Astrocyte (in vitro differentiated cells and primary cell): ENCODE results near the gene YIF1A. TPM values are rescaled to one million over a fixed set of nuclear protein-coding genes. Genes with fewer than 3 reads are reported as not detected.

Source experiments
- DNase-seq: peaks from one replicate; pipeline ENCODE4 v3.0.0-alpha.2; 2010; ENCODE audit warnings: low read depth
- FAIRE-seq: peaks from 2 replicates; lab custom pipeline; 2011; peaks lifted over from hg19 to GRCh38; lab: Jason Lieb, UNC
- H2AFZ ChIP-seq: 2 replicates; pipeline ENCODE4 v1.6.0; 2012; ENCODE audit warnings: low read depth, low read length, inconsistent platforms
- H3K27ac ChIP-seq: 2 replicates; pipeline ENCODE4 v1.5.1; 2011; ENCODE audit warnings: low read depth, low read length, inconsistent platforms
- H3K27me3 ChIP-seq: 2 replicates; pipeline ENCODE4 v1.6.0; 2011; ENCODE audit warnings: low read length, inconsistent platforms; ENCODE audit not compliant: insufficient read depth
- H3K36me3 ChIP-seq: 2 replicates; pipeline ENCODE4 v1.5.1; 2011; ENCODE audit warnings: low read length, inconsistent platforms; ENCODE audit not compliant: insufficient read depth
- H3K4me1 ChIP-seq: 2 replicates; pipeline ENCODE4 v1.5.1; 2011; ENCODE audit warnings: low read length, inconsistent platforms; ENCODE audit not compliant: insufficient read depth
- H3K4me2 ChIP-seq: 2 replicates; pipeline ENCODE4 v1.6.0; 2012; ENCODE audit warnings: low read length, inconsistent platforms
- H3K4me3 ChIP-seq: 2 replicates; pipeline ENCODE4 v1.5.1; 2011; ENCODE audit warnings: low read depth, mild to moderate bottlenecking, low read length, inconsistent platforms; ENCODE audit not compliant: insufficient read depth
- H3K79me2 ChIP-seq: 2 replicates; pipeline ENCODE4 v1.6.0; 2012; ENCODE audit warnings: mild to moderate bottlenecking, low read length, inconsistent platforms; ENCODE audit not compliant: insufficient read depth
- H3K9ac ChIP-seq: 2 replicates; pipeline ENCODE4 v1.6.0; 2012; ENCODE audit warnings: mild to moderate bottlenecking, low read length, inconsistent platforms
- H3K9me3 ChIP-seq: 2 replicates; pipeline ENCODE4 v1.5.1; 2012; ENCODE audit warnings: low read depth, mild to moderate bottlenecking, low read length, inconsistent platforms; ENCODE audit not compliant: insufficient read depth
- H4K20me1 ChIP-seq: 2 replicates; pipeline ENCODE4 v1.6.0; 2012; ENCODE audit warnings: low read length, inconsistent platforms; ENCODE audit not compliant: insufficient read depth
- H3K27ac Mint-ChIP-seq: one replicate; pipeline ENCODE4 v1.8.0; 2021; ENCODE audit warnings: mild to moderate bottlenecking, mixed read lengths; ENCODE audit not compliant: unreplicated experiment
- H3K27me3 Mint-ChIP-seq: one replicate; pipeline ENCODE4 v1.8.0; 2021; ENCODE audit warnings: low read depth, mixed read lengths; ENCODE audit not compliant: unreplicated experiment
- H3K36me3 Mint-ChIP-seq: one replicate; pipeline ENCODE4 v1.8.0; 2021; ENCODE audit warnings: low read depth, mixed read lengths; ENCODE audit not compliant: unreplicated experiment
- H3K4me1 Mint-ChIP-seq: one replicate; pipeline ENCODE4 v1.8.0; 2021; ENCODE audit warnings: low read depth, mixed read lengths; ENCODE audit not compliant: unreplicated experiment
- H3K4me3 Mint-ChIP-seq: one replicate; pipeline ENCODE4 v1.8.0; 2021; ENCODE audit warnings: mild to moderate bottlenecking, moderate library complexity, mixed read lengths; ENCODE audit not compliant: unreplicated experiment
- H3K9me3 Mint-ChIP-seq: one replicate; pipeline ENCODE4 v1.8.0; 2021; ENCODE audit warnings: mild to moderate bottlenecking, mixed read lengths; ENCODE audit not compliant: unreplicated experiment
- EZH2 ChIP-seq: IDR thresholded peaks from 2 replicates; pipeline ENCODE4 v1.6.1; 2012; ENCODE audit warnings: mild to moderate bottlenecking, low read length, inconsistent platforms; ENCODE audit not compliant: insufficient read depth
- total RNA-seq: library from RNA; stranded (reverse); gene quantifications from 2 replicates; pipeline ENCODE4 v1.2.1, GENCODE V29; 2021
- TF ChIP-seq, protein P1 (sequence below): IDR thresholded peaks from 2 replicates; pipeline ENCODE4 v1.5.1; 2011; ENCODE audit warnings: low read depth, mild to moderate bottlenecking, inconsistent platforms, low read length, moderate library complexity; ENCODE audit not compliant: insufficient read depth

YIF1A gene
- total RNA-seq, 1 donor from 2014 or later, result 129 TPM

GRCh38 chr11:66264914-66265313 is 24.0 kb downstream of the YIF1A start:
- H3K36me3 Mint-ChIP-seq, result peaks cover 19% of the 10 kb centered on the region
- no peak for DNase-seq
- no peak overlapping the region for H3K9ac ChIP-seq
- H3K4me1 ChIP-seq, result peaks cover 20% of the 10 kb centered on the region
- H3K4me1 Mint-ChIP-seq, result peaks cover 7% of the 10 kb centered on the region
- no peak overlapping the region for H3K4me3 ChIP-seq
- no peaks in the 10 kb centered on the region for H3K27me3 Mint-ChIP-seq
- H3K36me3 ChIP-seq, result peaks cover 8% of the 10 kb centered on the region
- no peaks in the 10 kb centered on the region for H3K27me3 ChIP-seq
- no peak for FAIRE-seq
- H3K79me2 ChIP-seq, result peaks cover 17% of the 10 kb centered on the region
- peaks cover 47% of the 10 kb centered on the region for H4K20me1 ChIP-seq
- H3K27ac Mint-ChIP-seq, result peak overlapping the region; percentile 41
- no peak overlapping the region for H3K4me3 Mint-ChIP-seq
- H2AFZ ChIP-seq, result no peak overlapping the region
- no peaks in the 10 kb centered on the region for H3K9me3 ChIP-seq
- no peak for TF ChIP-seq EZH2
- TF ChIP-seq, protein P1, sequence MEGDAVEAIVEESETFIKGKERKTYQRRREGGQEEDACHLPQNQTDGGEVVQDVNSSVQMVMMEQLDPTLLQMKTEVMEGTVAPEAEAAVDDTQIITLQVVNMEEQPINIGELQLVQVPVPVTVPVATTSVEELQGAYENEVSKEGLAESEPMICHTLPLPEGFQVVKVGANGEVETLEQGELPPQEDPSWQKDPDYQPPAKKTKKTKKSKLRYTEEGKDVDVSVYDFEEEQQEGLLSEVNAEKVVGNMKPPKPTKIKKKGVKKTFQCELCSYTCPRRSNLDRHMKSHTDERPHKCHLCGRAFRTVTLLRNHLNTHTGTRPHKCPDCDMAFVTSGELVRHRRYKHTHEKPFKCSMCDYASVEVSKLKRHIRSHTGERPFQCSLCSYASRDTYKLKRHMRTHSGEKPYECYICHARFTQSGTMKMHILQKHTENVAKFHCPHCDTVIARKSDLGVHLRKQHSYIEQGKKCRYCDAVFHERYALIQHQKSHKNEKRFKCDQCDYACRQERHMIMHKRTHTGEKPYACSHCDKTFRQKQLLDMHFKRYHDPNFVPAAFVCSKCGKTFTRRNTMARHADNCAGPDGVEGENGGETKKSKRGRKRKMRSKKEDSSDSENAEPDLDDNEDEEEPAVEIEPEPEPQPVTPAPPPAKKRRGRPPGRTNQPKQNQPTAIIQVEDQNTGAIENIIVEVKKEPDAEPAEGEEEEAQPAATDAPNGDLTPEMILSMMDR, result no peak
- no peaks in the 10 kb centered on the region for H3K9me3 Mint-ChIP-seq
- H3K27ac ChIP-seq, result no peak overlapping the region
- H3K4me2 ChIP-seq, result no peak overlapping the region

DNA sequence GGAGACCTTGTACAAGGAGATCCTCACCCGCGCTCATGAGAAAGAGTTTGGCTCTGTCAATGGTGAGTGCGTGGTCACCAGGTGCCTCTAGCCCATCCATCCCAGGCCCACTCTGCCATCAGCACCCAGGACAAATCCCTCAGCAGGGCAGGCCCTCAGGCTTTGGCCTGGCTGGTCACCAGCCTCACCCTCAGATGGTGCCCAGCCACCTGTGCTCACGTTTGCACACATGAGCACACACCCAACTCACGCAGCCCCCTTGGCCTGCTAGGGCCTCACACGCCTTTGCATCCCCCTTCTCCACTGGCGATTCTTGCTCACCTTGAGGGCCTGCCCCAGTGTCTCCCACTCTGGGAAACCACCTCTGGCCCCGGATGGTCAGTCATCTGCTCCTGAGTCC is 24.6 kb downstream of the YIF1A start:
- Mint-ChIP-seq H3K27ac (peak overlapping the region; percentile 41), H3K4me3 (no peak overlapping the region), H3K9me3 (no peaks in the 10 kb centered on the region), H3K36me3 (peaks cover 23% of the 10 kb centered on the region), H3K27me3 (no peaks in the 10 kb centered on the region), H3K4me1 (peaks cover 4% of the 10 kb centered on the region)
- H3K9ac ChIP-seq, result no peak overlapping the region
- peaks cover 47% of the 10 kb centered on the region for H4K20me1 ChIP-seq
- no peak overlapping the region for H3K4me2 ChIP-seq
- TF ChIP-seq EZH2, result no peak
- TF ChIP-seq, protein P1, result no peak
- no peaks in the 10 kb centered on the region for H3K9me3 ChIP-seq
- peaks cover 17% of the 10 kb centered on the region for H3K79me2 ChIP-seq
- H2AFZ ChIP-seq, result no peak overlapping the region
- DNase-seq (no peak), FAIRE-seq (no peak)
- H3K4me3 ChIP-seq, result no peak overlapping the region
- peaks cover 15% of the 10 kb centered on the region for H3K4me1 ChIP-seq
- H3K36me3 ChIP-seq, result peaks cover 8% of the 10 kb centered on the region
- no peak overlapping the region for H3K27ac ChIP-seq
- no peaks in the 10 kb centered on the region for H3K27me3 ChIP-seq

DNA sequence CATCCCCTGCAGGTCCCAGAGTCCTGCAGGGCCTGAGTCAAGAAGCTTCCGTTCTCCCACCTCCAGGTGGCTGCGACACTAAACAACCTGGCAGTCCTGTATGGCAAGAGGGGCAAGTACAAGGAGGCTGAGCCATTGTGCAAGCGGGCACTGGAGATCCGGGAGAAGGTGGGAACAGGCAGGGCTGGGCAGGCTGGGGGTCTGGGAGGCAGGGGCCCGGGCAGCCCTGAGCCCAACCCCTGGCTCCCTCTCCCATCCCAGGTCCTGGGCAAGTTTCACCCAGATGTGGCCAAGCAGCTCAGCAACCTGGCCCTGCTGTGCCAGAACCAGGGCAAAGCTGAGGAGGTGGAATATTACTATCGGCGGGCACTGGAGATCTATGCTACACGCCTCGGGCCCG is 25.2 kb downstream of the YIF1A start:
- Mint-ChIP-seq H3K27me3 (no peaks in the 10 kb centered on the region), H3K36me3 (peaks cover 26% of the 10 kb centered on the region), H3K4me3 (no peak overlapping the region), H3K9me3 (no peaks in the 10 kb centered on the region), H3K27ac (no peak overlapping the region), H3K4me1 (peaks cover 4% of the 10 kb centered on the region)
- Histone ChIP-seq H3K79me2 (peaks cover 17% of the 10 kb centered on the region), H2AFZ (no peak overlapping the region), H3K4me2 (no peak overlapping the region), H3K36me3 (peaks cover 11% of the 10 kb centered on the region), H3K4me3 (no peak overlapping the region), H3K27me3 (no peaks in the 10 kb centered on the region), H3K9ac (no peak overlapping the region), H3K27ac (no peak overlapping the region), H3K4me1 (peaks cover 15% of the 10 kb centered on the region), H3K9me3 (no peaks in the 10 kb centered on the region), H4K20me1 (peaks cover 49% of the 10 kb centered on the region)
- TF ChIP-seq, protein P1, result no peak
- TF ChIP-seq EZH2, result no peak
- DNase-seq, result no peak
- no peak for FAIRE-seq
